PC-3 (cell line): ENCODE data around the gene HMGXB4.

Experiments used
- EZH2 ChIP-seq: fragments of 300-600 bp; sonication (generic); IDR thresholded peaks from one replicate; pipeline ENCODE4 v1.6.1; 2017; ENCODE audit warnings: antibody characterized with exemption, mild to moderate bottlenecking, low read length; ENCODE audit not compliant: unreplicated experiment
- EZH2phosphoT487 ChIP-seq: fragments of 300-600 bp; sonication (generic); IDR thresholded peaks from 2 replicates; pipeline ENCODE4 v1.6.1; 2018; ENCODE audit warnings: mild to moderate bottlenecking, antibody characterized with exemption, low read length, borderline replicate concordance
- TF ChIP-seq, protein P1 (sequence below): fragments of 300-600 bp; sonication (generic); conservative IDR thresholded peaks from 2 replicates; pipeline ENCODE4 v1.5.1; 2017; ENCODE audit warnings: antibody characterized with exemption, low read depth, mild to moderate bottlenecking, low read length

DNA sequence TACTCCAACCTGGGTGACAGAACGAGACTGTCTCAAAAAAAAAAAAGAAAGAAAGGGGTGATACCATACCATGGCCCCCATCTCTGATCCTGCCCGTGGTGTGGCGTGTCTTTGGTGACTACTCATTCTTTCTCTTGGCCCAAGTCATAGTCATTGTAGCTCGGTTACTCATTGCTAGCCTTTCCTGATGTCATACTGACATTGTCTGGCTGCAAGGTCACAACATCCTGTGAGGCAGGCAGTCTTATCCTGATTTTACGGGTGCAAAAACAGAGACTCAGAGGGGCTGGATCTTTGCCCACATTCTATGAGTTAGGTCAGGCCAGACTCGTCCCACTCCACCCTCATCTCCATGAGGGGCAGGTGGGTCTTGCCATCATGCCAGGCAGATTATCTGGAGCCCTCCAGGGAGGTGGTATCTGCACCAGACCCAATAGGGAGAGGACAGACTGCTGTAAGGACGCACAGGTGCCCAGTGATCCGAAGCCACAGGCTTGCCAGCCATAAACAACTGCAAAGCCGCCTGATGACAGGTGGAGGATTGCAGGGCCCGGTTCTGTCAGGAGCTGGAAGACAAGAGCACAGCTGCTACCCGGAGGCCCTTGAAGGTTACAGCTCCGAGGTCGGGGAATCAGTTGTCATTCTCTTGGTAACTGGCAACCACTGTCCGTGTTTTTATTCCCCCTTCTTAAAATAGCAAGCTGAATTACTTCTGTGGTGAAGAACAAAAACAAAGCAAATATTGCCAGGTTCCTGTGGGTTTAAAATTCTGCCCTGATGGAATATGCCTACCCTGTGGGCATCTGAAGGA is 56.2 kb downstream of the HMGXB4 start:
- TF ChIP-seq, protein P1, sequence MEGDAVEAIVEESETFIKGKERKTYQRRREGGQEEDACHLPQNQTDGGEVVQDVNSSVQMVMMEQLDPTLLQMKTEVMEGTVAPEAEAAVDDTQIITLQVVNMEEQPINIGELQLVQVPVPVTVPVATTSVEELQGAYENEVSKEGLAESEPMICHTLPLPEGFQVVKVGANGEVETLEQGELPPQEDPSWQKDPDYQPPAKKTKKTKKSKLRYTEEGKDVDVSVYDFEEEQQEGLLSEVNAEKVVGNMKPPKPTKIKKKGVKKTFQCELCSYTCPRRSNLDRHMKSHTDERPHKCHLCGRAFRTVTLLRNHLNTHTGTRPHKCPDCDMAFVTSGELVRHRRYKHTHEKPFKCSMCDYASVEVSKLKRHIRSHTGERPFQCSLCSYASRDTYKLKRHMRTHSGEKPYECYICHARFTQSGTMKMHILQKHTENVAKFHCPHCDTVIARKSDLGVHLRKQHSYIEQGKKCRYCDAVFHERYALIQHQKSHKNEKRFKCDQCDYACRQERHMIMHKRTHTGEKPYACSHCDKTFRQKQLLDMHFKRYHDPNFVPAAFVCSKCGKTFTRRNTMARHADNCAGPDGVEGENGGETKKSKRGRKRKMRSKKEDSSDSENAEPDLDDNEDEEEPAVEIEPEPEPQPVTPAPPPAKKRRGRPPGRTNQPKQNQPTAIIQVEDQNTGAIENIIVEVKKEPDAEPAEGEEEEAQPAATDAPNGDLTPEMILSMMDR: no peak
- TF ChIP-seq EZH2phosphoT487: no peak
- no peak for TF ChIP-seq EZH2
